GM10248 (cell line): ENCODE data around the gene ZNF318.

ENCODE experiments used
- CTCF ChIA-PET: fragments of 300-600 bp; sonication (Branson Sonifier 250); formaldehyde crosslinking; extraction: SDS; loops from one replicate; lab custom pipeline; 2021; ENCODE audit warnings: antibody characterized with exemption; lab: Yijun Ruan, JAX
- POLR2A ChIA-PET: fragments of 350-650 bp; sonication (Branson Sonifier 250); formaldehyde crosslinking; extraction: SDS; loops from one replicate; lab custom pipeline; 2020; ENCODE audit warnings: antibody characterized with exemption; lab: Yijun Ruan, JAX
- DNase-seq: peaks from one replicate; pipeline ENCODE4 v3.0.0; 2012; ENCODE audit errors: extremely low spot score
- TF ChIP-seq, protein P1 (sequence below): IDR thresholded peaks from 2 replicates; pipeline ENCODE4 v1.5.1; 2012; ENCODE audit warnings: mild to moderate bottlenecking, low read depth; ENCODE audit errors: extremely low read depth, missing control alignments, control extremely low read depth

ZNF318 gene

DNA sequence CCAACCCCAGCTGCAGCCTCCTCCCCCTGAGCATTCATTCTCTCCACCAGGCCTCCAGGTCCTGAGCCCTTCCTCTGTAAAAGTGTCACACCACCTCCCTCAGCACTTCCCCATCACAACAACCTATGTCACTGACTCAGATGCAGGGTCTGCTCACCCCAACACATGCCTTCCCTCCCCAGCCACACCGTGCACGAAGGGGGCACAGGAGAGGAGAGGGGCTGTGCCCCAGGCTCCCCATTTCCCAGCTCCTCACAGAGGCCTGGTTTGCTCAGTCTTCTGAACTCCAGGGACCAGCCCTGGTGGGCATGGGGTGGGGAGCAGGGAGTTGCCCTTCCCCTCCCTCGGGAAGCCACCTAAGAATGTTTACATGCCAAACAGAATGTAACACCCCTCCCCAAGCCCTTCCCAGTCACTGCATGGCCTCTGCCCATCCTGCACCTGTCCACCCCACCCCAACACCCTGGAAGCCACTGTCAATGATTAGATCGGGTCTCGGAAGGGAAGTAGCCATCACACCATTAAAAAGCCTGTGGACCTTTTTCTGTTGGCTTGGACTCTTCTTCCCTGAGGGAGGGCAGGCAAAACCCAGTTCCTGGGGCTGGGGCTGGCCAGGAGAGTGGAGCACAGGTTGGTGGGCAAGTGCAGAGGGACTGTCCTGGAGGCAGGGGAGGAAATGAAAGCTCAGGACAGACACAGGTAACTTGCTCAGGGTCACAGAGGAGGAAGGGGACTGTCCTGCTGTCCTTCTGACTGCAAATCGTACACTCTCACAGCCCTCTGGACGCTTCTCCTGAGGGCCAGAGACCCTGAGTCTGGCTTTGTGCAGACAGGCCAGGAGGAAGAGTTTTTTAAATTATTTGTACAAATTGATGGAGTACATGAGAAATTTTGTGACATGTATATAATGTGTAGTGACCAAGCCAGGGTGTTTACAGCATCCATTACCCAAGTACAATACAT is 81.4 kb downstream of the ZNF318 start:
- TF ChIP-seq, protein P1, sequence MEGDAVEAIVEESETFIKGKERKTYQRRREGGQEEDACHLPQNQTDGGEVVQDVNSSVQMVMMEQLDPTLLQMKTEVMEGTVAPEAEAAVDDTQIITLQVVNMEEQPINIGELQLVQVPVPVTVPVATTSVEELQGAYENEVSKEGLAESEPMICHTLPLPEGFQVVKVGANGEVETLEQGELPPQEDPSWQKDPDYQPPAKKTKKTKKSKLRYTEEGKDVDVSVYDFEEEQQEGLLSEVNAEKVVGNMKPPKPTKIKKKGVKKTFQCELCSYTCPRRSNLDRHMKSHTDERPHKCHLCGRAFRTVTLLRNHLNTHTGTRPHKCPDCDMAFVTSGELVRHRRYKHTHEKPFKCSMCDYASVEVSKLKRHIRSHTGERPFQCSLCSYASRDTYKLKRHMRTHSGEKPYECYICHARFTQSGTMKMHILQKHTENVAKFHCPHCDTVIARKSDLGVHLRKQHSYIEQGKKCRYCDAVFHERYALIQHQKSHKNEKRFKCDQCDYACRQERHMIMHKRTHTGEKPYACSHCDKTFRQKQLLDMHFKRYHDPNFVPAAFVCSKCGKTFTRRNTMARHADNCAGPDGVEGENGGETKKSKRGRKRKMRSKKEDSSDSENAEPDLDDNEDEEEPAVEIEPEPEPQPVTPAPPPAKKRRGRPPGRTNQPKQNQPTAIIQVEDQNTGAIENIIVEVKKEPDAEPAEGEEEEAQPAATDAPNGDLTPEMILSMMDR: no peak
- ChIA-PET POLR2A (interaction anchor here (0.8 kb wide), 1 partner anchor 9 kb away, joined by 3 read pairs; no protein-coding TSS in a partner anchor), CTCF (interaction anchor here (1.2 to 1.5 kb wide), 3 partner anchors 10 to 220 kb away, joined by 3 to 6 read pairs (median 4); partner anchors contain the start of genes CRIP3 and SLC22A7)
- no peak for DNase-seq

DNA sequence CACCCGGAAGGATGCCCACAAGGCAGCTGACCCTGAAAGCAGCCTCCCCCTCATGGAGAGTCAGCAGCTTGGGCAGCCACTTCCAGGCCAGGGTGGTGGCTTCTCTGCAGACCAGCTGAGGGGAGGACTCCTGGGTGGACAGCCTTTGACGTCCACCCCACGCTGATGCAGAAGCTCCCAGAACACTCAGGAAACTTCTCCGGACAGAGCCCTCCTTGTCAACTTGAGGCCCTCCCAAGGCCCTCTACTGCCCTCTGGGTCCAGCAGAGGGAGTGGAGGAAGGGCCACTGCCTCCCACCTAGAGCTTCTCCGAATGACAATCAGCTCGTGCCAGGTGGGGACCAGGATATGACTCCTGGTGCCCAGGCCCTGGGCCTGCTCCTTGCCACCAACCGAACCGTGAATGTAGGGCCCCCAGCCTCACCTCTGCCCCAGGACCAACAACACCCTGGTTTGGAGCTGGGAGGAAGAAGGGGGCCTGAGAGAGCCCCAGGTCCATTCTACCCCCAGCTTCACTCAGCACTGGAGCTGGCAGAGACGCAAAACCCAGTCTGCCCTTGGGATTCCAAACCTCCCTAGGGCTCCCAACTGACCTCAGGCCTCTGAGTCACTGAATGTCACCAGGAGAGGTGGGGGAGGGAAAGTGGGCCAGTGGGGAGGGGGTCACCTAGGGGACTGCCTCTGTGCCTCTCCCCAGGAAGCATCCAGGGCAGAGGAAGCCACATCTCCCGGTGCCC is 82.3 kb downstream of the ZNF318 start:
- CTCF ChIA-PET: interaction anchor here (1.1 to 1.5 kb wide), 3 partner anchors 10 to 23 kb away, joined by 3 to 6 read pairs (median 4); partner anchors contain the start of genes CRIP3 and SLC22A7
- TF ChIP-seq, protein P1: no peak
- POLR2A ChIA-PET: interaction anchor here (0.7 to 0.8 kb wide), 2 partner anchors 10 to 69 kb away, joined by 3 read pairs; no protein-coding TSS in a partner anchor
- DNase-seq: no peak

DNA sequence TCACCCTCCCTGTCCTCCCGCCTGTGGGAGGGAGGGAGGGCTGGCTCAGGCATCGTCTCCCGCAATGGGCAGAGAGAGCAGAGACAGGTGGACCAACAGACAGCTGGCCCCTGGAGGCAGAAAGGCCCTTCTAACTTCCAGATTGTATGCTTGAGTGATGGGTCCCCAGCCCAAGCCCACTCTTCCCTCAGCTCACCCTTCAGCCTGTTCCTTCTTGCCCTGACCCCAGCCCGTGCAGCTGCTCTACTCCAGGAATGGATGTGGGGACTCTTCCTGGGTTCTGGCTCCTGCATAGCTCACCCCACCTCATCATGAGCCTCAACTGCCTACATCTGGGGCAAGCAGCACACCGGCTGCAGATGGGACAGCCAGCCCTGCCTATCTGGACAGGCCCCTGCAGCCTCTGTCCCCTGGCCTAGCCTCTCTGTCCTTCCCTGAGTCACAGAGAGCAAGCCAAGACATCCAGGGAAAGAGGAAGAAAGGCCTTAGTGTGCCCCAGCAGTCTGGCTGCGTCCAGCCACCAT is 82.9 kb downstream of the ZNF318 start:
- TF ChIP-seq, protein P1: no peak
- DNase-seq: no peak
- ChIA-PET CTCF (interaction anchor here (1.1 to 1.5 kb wide), 3 partner anchors 11 to 23 kb away, joined by 3 to 6 read pairs (median 4); partner anchors contain the start of genes CRIP3 and SLC22A7), POLR2A (no interaction called here)
